ENCODE measurements around the gene HERC3. TPM values are rescaled to one million over a fixed set of nuclear protein-coding genes. Genes with fewer than 3 reads are reported as not detected.

HERC3 gene
- total RNA-seq, 1 experiment from 2014 or later: 5.5 TPM

DNA sequence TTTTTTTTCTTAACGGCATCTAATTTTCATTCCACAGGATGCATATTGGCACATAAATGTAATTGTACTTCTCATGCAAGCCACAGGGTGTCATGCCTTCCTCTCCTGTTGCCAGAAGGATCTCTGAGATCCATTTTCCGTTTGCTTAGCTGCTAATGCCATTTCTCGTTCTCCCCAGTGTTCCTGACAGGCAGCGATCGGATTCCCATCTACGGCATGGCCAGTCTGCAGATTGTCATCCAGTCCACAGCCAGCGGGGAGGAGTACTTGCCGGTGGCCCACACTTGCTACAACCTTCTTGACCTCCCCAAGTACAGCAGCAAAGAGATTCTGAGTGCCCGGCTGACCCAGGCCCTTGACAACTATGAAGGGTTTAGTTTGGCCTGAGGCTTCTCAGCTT, 114.3 kb downstream of the HERC3 start (continued):
- TF ChIP-seq ZNF317 (CRISPR knock-in tag; IDR thresholded peaks at IDR 0.05; ENCODE audit: borderline replicate concordance, low read depth) (no peak), CREB1 (CRISPR knock-in tag; IDR thresholded peaks at IDR 0.05) (no peak)
- TF ChIP-seq, protein P1, sequence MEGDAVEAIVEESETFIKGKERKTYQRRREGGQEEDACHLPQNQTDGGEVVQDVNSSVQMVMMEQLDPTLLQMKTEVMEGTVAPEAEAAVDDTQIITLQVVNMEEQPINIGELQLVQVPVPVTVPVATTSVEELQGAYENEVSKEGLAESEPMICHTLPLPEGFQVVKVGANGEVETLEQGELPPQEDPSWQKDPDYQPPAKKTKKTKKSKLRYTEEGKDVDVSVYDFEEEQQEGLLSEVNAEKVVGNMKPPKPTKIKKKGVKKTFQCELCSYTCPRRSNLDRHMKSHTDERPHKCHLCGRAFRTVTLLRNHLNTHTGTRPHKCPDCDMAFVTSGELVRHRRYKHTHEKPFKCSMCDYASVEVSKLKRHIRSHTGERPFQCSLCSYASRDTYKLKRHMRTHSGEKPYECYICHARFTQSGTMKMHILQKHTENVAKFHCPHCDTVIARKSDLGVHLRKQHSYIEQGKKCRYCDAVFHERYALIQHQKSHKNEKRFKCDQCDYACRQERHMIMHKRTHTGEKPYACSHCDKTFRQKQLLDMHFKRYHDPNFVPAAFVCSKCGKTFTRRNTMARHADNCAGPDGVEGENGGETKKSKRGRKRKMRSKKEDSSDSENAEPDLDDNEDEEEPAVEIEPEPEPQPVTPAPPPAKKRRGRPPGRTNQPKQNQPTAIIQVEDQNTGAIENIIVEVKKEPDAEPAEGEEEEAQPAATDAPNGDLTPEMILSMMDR (IDR thresholded peaks at IDR 0.05): no peak

DNA sequence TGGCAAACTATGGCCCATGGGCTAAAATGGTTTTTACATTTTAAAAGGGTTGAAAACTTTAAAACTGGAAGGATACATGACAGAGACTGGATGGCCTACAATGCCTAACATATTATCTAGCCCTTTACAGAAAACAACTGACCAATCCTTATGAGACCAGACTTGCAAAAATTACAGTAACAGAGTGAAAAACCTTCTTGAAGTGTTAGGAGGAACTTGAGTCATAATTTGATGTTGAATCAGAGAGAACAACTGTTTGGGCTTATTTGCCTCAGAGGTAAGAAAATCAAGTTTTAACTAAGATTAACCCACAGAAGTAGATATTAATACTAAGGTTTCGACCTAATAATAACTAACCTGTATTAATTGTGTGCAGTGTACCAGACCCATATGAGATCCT, 117.7 kb downstream of the HERC3 start:
- no peak for TF ChIP-seq EMX1 (CRISPR knock-in tag; IDR thresholded peaks at IDR 0.05)
- no peak for TF ChIP-seq RORB (CRISPR knock-in tag; IDR thresholded peaks at IDR 0.05)
- TF ChIP-seq, protein P2, sequence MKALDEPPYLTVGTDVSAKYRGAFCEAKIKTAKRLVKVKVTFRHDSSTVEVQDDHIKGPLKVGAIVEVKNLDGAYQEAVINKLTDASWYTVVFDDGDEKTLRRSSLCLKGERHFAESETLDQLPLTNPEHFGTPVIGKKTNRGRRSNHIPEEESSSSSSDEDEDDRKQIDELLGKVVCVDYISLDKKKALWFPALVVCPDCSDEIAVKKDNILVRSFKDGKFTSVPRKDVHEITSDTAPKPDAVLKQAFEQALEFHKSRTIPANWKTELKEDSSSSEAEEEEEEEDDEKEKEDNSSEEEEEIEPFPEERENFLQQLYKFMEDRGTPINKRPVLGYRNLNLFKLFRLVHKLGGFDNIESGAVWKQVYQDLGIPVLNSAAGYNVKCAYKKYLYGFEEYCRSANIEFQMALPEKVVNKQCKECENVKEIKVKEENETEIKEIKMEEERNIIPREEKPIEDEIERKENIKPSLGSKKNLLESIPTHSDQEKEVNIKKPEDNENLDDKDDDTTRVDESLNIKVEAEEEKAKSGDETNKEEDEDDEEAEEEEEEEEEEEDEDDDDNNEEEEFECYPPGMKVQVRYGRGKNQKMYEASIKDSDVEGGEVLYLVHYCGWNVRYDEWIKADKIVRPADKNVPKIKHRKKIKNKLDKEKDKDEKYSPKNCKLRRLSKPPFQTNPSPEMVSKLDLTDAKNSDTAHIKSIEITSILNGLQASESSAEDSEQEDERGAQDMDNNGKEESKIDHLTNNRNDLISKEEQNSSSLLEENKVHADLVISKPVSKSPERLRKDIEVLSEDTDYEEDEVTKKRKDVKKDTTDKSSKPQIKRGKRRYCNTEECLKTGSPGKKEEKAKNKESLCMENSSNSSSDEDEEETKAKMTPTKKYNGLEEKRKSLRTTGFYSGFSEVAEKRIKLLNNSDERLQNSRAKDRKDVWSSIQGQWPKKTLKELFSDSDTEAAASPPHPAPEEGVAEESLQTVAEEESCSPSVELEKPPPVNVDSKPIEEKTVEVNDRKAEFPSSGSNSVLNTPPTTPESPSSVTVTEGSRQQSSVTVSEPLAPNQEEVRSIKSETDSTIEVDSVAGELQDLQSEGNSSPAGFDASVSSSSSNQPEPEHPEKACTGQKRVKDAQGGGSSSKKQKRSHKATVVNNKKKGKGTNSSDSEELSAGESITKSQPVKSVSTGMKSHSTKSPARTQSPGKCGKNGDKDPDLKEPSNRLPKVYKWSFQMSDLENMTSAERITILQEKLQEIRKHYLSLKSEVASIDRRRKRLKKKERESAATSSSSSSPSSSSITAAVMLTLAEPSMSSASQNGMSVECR (CRISPR knock-in tag; IDR thresholded peaks at IDR 0.05; ENCODE audit: borderline replicate concordance): no peak
- Mint-ChIP-seq H3K36me3 (peaks cover 3% of the 10 kb centered on the region; the same call in 1 of the 2 replicates), H3K4me3 (no peak overlapping the region), H3K27ac (no peak overlapping the region), H3K4me1 (peaks cover 2% of the 10 kb centered on the region; the same call in 1 of the 2 replicates), H3K27me3 (ENCODE audit: low read depth) (no peaks in the 10 kb centered on the region), H3K9me3 (peaks cover 5% of the 10 kb centered on the region)
- DNase-seq (ENCODE audit: low spot score) (no peak), ATAC-seq (no peak)
- ChIA-PET POLR2A (no interaction called here), CTCF (no interaction called here)

DNA sequence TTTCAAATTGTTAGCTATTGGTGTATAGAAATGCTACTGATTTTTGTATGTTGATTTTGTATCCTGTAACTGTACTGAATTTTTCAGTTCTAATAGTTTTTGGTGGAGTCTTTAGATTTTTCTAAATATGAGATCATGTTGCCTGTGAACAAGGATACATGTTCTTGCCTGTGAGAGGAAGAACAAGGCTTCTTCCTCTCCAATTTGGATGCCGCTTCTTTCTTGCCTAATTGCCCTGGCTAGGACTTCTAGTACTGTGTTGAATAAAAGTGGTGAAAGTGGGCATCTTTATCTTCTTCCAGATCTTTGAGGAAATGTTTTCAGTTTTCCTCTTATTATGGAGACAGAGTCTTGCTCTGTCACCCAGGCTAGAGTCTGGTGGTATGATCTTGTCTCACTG, 121.5 kb downstream of the HERC3 start:
- TF ChIP-seq NFYB (CRISPR knock-in tag; conservative IDR thresholded peaks at IDR 0.05; ENCODE audit: low read depth) (no peak), NR3C1 (CRISPR knock-in tag; conservative IDR thresholded peaks at IDR 0.05; ENCODE audit: low read depth) (no peak), CBFB (CRISPR knock-in tag; IDR thresholded peaks at IDR 0.05; ENCODE audit: low read depth) (no peak), SP1 (CRISPR knock-in tag; conservative IDR thresholded peaks at IDR 0.05) (no peak), SMAD4 (CRISPR knock-in tag; IDR thresholded peaks at IDR 0.05) (no peak)
- peaks cover 28% of the 10 kb centered on the region for H3K9me3 Mint-ChIP-seq
- H3K27ac Mint-ChIP-seq: no peak overlapping the region
- ATAC-seq (no peak), DNase-seq (ENCODE audit: low spot score) (no peak)
- no peaks in the 10 kb centered on the region for H3K4me1 Mint-ChIP-seq
- ChIA-PET POLR2A (no interaction called here), CTCF (no interaction called here)
- H3K27me3 Mint-ChIP-seq (ENCODE audit: low read depth): peaks cover 3% of the 10 kb centered on the region; the same call in 1 of the 2 replicates
- H3K36me3 Mint-ChIP-seq: peaks cover 25% of the 10 kb centered on the region
- H3K4me3 Mint-ChIP-seq: no peak overlapping the region

DNA sequence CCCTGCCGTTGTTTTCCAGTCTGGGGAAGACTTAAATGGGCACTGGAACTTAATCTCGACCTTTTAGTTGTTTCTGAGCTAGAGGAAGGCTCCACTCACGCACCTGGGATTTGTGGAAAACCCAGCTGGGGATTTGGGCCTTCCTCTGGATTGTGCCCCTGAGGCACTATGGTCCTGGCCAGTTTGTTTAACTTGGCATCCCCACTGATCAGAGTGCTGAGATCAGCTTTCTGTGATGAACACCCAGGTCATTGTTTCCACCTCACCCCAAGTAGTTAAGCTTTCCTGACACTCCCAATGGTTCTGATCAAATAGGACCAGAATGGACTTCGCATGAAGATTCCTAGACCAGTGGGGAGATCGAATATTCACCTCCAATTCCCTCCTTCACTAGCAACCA, 125.8 kb downstream of the HERC3 start:
- ChIA-PET CTCF (no interaction called here), POLR2A (no interaction called here)
- no peak for DNase-seq (ENCODE audit: low spot score)
- no peak for ATAC-seq
- Mint-ChIP-seq H3K27me3 (ENCODE audit: low read depth) (peaks cover 3% of the 10 kb centered on the region; the same call in 1 of the 2 replicates), H3K9me3 (peaks cover 24% of the 10 kb centered on the region), H3K4me1 (no peaks in the 10 kb centered on the region), H3K4me3 (no peak overlapping the region), H3K36me3 (peaks cover 22% of the 10 kb centered on the region), H3K27ac (no peak overlapping the region)
- TF ChIP-seq TEAD1 (CRISPR knock-in tag; IDR thresholded peaks at IDR 0.05) (no peak), NR2C2 (CRISPR knock-in tag; IDR thresholded peaks at IDR 0.05) (no peak), TP53 (CRISPR knock-in tag; IDR thresholded peaks at IDR 0.05) (no peak)
- TF ChIP-seq, protein P3, sequence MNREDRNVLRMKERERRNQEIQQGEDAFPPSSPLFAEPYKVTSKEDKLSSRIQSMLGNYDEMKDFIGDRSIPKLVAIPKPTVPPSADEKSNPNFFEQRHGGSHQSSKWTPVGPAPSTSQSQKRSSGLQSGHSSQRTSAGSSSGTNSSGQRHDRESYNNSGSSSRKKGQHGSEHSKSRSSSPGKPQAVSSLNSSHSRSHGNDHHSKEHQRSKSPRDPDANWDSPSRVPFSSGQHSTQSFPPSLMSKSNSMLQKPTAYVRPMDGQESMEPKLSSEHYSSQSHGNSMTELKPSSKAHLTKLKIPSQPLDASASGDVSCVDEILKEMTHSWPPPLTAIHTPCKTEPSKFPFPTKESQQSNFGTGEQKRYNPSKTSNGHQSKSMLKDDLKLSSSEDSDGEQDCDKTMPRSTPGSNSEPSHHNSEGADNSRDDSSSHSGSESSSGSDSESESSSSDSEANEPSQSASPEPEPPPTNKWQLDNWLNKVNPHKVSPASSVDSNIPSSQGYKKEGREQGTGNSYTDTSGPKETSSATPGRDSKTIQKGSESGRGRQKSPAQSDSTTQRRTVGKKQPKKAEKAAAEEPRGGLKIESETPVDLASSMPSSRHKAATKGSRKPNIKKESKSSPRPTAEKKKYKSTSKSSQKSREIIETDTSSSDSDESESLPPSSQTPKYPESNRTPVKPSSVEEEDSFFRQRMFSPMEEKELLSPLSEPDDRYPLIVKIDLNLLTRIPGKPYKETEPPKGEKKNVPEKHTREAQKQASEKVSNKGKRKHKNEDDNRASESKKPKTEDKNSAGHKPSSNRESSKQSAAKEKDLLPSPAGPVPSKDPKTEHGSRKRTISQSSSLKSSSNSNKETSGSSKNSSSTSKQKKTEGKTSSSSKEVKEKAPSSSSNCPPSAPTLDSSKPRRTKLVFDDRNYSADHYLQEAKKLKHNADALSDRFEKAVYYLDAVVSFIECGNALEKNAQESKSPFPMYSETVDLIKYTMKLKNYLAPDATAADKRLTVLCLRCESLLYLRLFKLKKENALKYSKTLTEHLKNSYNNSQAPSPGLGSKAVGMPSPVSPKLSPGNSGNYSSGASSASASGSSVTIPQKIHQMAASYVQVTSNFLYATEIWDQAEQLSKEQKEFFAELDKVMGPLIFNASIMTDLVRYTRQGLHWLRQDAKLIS (CRISPR knock-in tag; IDR thresholded peaks at IDR 0.05; ENCODE audit: borderline replicate concordance): no peak
- TF ChIP-seq, protein P4, sequence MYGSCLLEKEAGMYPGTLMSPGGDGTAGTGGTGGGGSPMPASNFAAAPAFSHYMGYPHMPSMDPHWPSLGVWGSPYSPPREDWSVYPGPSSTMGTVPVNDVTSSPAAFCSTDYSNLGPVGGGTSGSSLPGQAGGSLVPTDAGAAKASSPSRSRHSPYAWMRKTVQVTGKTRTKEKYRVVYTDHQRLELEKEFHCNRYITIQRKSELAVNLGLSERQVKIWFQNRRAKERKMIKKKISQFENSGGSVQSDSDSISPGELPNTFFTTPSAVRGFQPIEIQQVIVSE (CRISPR knock-in tag; IDR thresholded peaks at IDR 0.05; ENCODE audit: borderline replicate concordance): no peak
- TF ChIP-seq, protein P5, sequence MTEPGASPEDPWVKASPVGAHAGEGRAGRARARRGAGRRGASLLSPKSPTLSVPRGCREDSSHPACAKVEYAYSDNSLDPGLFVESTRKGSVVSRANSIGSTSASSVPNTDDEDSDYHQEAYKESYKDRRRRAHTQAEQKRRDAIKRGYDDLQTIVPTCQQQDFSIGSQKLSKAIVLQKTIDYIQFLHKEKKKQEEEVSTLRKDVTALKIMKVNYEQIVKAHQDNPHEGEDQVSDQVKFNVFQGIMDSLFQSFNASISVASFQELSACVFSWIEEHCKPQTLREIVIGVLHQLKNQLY (CRISPR knock-in tag; IDR thresholded peaks at IDR 0.05): no peak

Data from WTC11 (cell line).